Mucosa of descending colon (tissue), 3 donors: ENCODE data around the gene RNF208. TPM values are rescaled to one million over a fixed set of nuclear protein-coding genes. Genes with fewer than 3 reads are reported as not detected.
A peak's percentile ranks its signal among the peaks of the same experiment; 100 is the strongest.

Source experiments
- ATAC-seq: fragments of 200-7000 bp; cut with Tn5 transposase; one replicate; pipeline ENCODE4 v1.9.1; 2020; ENCODE audit warnings: mild to moderate bottlenecking, moderate library complexity
- DNase-seq, 3 donors: peaks; one replicate each; pipeline ENCODE4 v3.0.0-alpha.2; 2020
- H3K36me3 ChIP-seq: fragments of 200-600 bp; one replicate; pipeline ENCODE4 v1.8.0; 2021; ENCODE audit warnings: low read depth, mild to moderate bottlenecking
- H3K4me1 ChIP-seq: fragments of 200-600 bp; one replicate; pipeline ENCODE4 v1.8.0; 2021; ENCODE audit warnings: low read depth, mild to moderate bottlenecking
- H3K4me3 ChIP-seq: fragments of 200-600 bp; one replicate; pipeline ENCODE4 v1.8.0; 2021; ENCODE audit warnings: mild to moderate bottlenecking
- H3K9me3 ChIP-seq: fragments of 200-600 bp; one replicate; pipeline ENCODE4 v1.8.0; 2021; ENCODE audit warnings: mild to moderate bottlenecking
- CTCF ChIP-seq: fragments of 200-600 bp; IDR thresholded peaks from one replicate; pipeline ENCODE4 v1.8.0; 2022; ENCODE audit warnings: antibody characterized with exemption, mild to moderate bottlenecking
- intact Hi-C, 2 donors: fragments of 100-400 bp; cut with DNase I in 1 of 2; cut with micrococcal nuclease in 1 of 2; formaldehyde crosslinking; loops; one replicate each; pipeline versions ENCODE4 v1.11.0 to v1.11.1; 2022; cut with DNase I, micrococcal nuclease
- total RNA-seq, 3 donors: library from RNA; stranded (reverse); fragmentation: NEBNext Ultra II Directional in 2 of 3; extraction: Animal tissue kit (Norgen Biotek cat#: 25700) in 2 of 3; gene quantifications; one replicate each; pipeline versions ENCODE4 v1.2.1 to v1.2.4, GENCODE V29; 2021 to 2023
- donor health status: DM: no; HTN: no; CAD: no; lungs with moderate emphysema.
- donor health status: DM: no; HTN: no; CAD: no.
- donor health status: DM: no; HTN: yes; CAD: no.

Gene RNF208
- total RNA-seq, 3 donors from 2014 or later: 5.3 to 7.1 (median 5.8) TPM

- TF ChIP-seq CTCF: no peak
- no peaks in the 10 kb centered on the region for H3K36me3 ChIP-seq
- H3K4me1 ChIP-seq: peaks cover 29% of the 10 kb centered on the region
- no peak overlapping the region for H3K4me3 ChIP-seq
- ATAC-seq (no peak), DNase-seq (no peak)
- no peaks in the 10 kb centered on the region for H3K9me3 ChIP-seq
- intact Hi-C loops: no loop called here
Observed at GRCh38 chr9:137219757-137220316, 2.2 kb downstream of the RNF208 start.

GRCh38 chr9:137218754-137219271, 3.2 kb downstream of the RNF208 start:
- intact Hi-C loops: no loop called here
- TF ChIP-seq CTCF: no peak
- peaks cover 24% of the 10 kb centered on the region for H3K4me1 ChIP-seq
- peak in 1 of 3 donors; percentile 69 for DNase-seq
- no peak overlapping the region for H3K4me3 ChIP-seq
- no peaks in the 10 kb centered on the region for H3K36me3 ChIP-seq
- peak; percentile 50 for ATAC-seq
- H3K9me3 ChIP-seq: no peaks in the 10 kb centered on the region

GRCh38 chr9:137218212-137218753, 3.8 kb downstream of the RNF208 start:
- Histone ChIP-seq H3K9me3 (no peaks in the 10 kb centered on the region), H3K4me1 (peaks cover 24% of the 10 kb centered on the region), H3K36me3 (no peaks in the 10 kb centered on the region), H3K4me3 (no peak overlapping the region)
- ATAC-seq (no peak), DNase-seq (no peak)
- no peak for TF ChIP-seq CTCF
- intact Hi-C loops: no loop called here

- peaks cover 19% of the 10 kb centered on the region for H3K4me1 ChIP-seq
- peak; percentile 92 to 95 (median 93) for DNase-seq
- H3K36me3 ChIP-seq: no peaks in the 10 kb centered on the region
- TF ChIP-seq CTCF: no peak
- peak; percentile 87 for ATAC-seq
- intact Hi-C loops: no loop called here
- H3K9me3 ChIP-seq: no peaks in the 10 kb centered on the region
- H3K4me3 ChIP-seq: peak overlapping the region; percentile 5
Observed at GRCh38 chr9:137217276-137218211, 4.5 kb downstream of the RNF208 start.

- Histone ChIP-seq H3K4me1 (peaks cover 12% of the 10 kb centered on the region), H3K4me3 (no peak overlapping the region), H3K36me3 (no peaks in the 10 kb centered on the region), H3K9me3 (no peaks in the 10 kb centered on the region)
- no peak for ATAC-seq
- TF ChIP-seq CTCF: no peak
- peak in 1 of 3 donors; percentile 2 for DNase-seq
- intact Hi-C loops: no loop called here
Observed at GRCh38 chr9:137216188-137216965, 5.7 kb downstream of the RNF208 start.
